Fibroblast of lung (primary cell): ENCODE data around the gene C6orf118. TPM values are rescaled to one million over a fixed set of nuclear protein-coding genes. Genes with fewer than 3 reads are reported as not detected.
A peak's percentile ranks its signal among the peaks of the same experiment; 100 is the strongest.

ENCODE experiments used
- DNase-seq, 2 donors: peaks; one replicate each; pipeline versions ENCODE4 v3.0.0 to v3.0.0-alpha.2; 2010; ENCODE audit warnings: low read depth in 2 of 2
- H2AFZ ChIP-seq: 2 replicates; pipeline ENCODE4 v1.5.1; 2012; ENCODE audit warnings: low read length, control low read depth, inconsistent platforms
- H3K27ac ChIP-seq: 2 replicates; pipeline ENCODE4 v1.5.1; 2011; ENCODE audit warnings: low read length, control low read depth; ENCODE audit not compliant: insufficient read depth
- H3K27me3 ChIP-seq: 2 replicates; pipeline ENCODE4 v1.5.1; 2011; ENCODE audit warnings: mild to moderate bottlenecking, low read length; ENCODE audit not compliant: control insufficient read depth, insufficient read depth
- H3K36me3 ChIP-seq: 2 replicates; pipeline ENCODE4 v1.5.1; 2011; ENCODE audit warnings: low read length; ENCODE audit not compliant: control insufficient read depth, insufficient read depth
- H3K4me1 ChIP-seq: 2 replicates; pipeline ENCODE4 v1.5.1; 2011; ENCODE audit warnings: low read length; ENCODE audit not compliant: control insufficient read depth, insufficient read depth; ENCODE audit errors: extremely low read depth
- H3K4me2 ChIP-seq: 2 replicates; pipeline ENCODE4 v1.5.1; 2011; ENCODE audit warnings: low read length, control low read depth; ENCODE audit not compliant: insufficient read depth; ENCODE audit errors: extremely low read depth
- H3K4me3 ChIP-seq, 4 experiments: fragments of 200-600 bp in 1 of 4; sonication (generic) in 1 of 4; replicated peaks in 1 of 4; 2 replicates each; pipeline ENCODE4 v1.5.1; 2011 to 2016; ENCODE audit warnings: low read length in 4 of 4, low read depth in 3 of 4, mild to moderate bottlenecking in 3 of 4, control low read depth in 2 of 4, inconsistent platforms in 1 of 4, mixed read lengths in 1 of 4; ENCODE audit not compliant: insufficient read depth in 1 of 4; ENCODE audit errors: control extremely low read depth in 1 of 4
- H3K79me2 ChIP-seq: 2 replicates; pipeline ENCODE4 v1.5.1; 2012; ENCODE audit warnings: mild to moderate bottlenecking, low read length, inconsistent platforms; ENCODE audit not compliant: control insufficient read depth, insufficient read depth
- H3K9ac ChIP-seq: 2 replicates; pipeline ENCODE4 v1.5.1; 2011; ENCODE audit warnings: mild to moderate bottlenecking, low read length, control low read depth; ENCODE audit not compliant: insufficient read depth
- H3K9me3 ChIP-seq: 2 replicates; pipeline ENCODE4 v1.5.1; 2012; ENCODE audit warnings: low read depth, low read length; ENCODE audit not compliant: control insufficient read depth, insufficient read depth
- H4K20me1 ChIP-seq: 2 replicates; pipeline ENCODE4 v1.5.1; 2011; ENCODE audit warnings: low read length; ENCODE audit not compliant: control insufficient read depth, insufficient read depth; ENCODE audit errors: extremely low read depth
- EZH2 ChIP-seq: IDR thresholded peaks from 2 replicates; pipeline ENCODE4 v1.5.1; 2012; ENCODE audit warnings: low read length, control low read depth, mild to moderate bottlenecking; ENCODE audit errors: missing control alignments
- polyA plus RNA-seq, 2 donors: library from polyadenylated mRNA; depleted of rRNA in 1 of 2; stranded (reverse) in 1 of 2; unstranded in 1 of 2; fragments of >200 nt; gene quantifications; 2 replicates each; pipeline ENCODE4 v1.2.1, GENCODE V29; 2011 to 2012; ENCODE audit warnings: missing spikeins in 1 of 2
- total RNA-seq: library from RNA; depleted of rRNA; stranded (reverse); fragments of >200 nt; gene quantifications from 2 replicates; pipeline ENCODE4 v1.2.1, GENCODE V29; 2014
- TF ChIP-seq, protein P1 (sequence below), 2 donors: IDR thresholded peaks in 1 of 2; conservative IDR thresholded peaks in 1 of 2; 1 replicate in 1 of 2; 2 replicates in 1 of 2; pipeline ENCODE4 v1.5.1; 2011 to 2012; ENCODE audit warnings: low read length in 2 of 2, control low read depth in 1 of 2, inconsistent platforms in 1 of 2, low read depth in 1 of 2, mild to moderate bottlenecking in 1 of 2

Gene C6orf118
- total and polyA plus RNA-seq, 2 donors (not counting 1 experiment from before 2014, with no cell fraction given) = not detected

DNA sequence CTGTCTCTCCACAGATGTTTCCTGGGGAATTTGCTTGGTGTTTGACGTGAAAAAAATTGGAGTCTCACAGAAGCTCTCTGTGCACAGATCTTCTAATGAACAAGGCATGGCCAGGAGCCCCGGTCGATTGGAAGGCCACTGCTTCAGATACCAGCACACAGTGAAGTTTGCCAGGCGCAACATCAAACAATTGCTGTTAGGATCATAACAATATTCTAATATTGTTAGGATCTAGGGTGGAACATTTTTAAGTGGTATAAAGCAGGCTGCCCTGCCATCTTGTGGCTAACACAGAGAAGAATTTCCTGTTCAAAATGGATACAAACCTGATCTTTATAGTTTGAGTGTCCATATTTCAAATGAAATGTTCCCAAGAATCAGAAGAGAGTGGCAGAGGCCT lies 64.1 kb downstream of the C6orf118 start:
- Histone ChIP-seq H4K20me1 (no peaks in the 10 kb centered on the region), H3K27ac (no peak overlapping the region), H3K79me2 (no peaks in the 10 kb centered on the region), H3K4me1 (no peaks in the 10 kb centered on the region), H3K4me2 (no peak overlapping the region), H3K9ac (no peak overlapping the region), H3K9me3 (no peaks in the 10 kb centered on the region), H3K36me3 (no peaks in the 10 kb centered on the region), H3K27me3 (no peaks in the 10 kb centered on the region), H2AFZ (no peak overlapping the region), H3K4me3 (no peak overlapping the region)
- DNase-seq = peak in 1 of 2 donors; percentile 27
- TF ChIP-seq EZH2 = no peak
- TF ChIP-seq, protein P1, sequence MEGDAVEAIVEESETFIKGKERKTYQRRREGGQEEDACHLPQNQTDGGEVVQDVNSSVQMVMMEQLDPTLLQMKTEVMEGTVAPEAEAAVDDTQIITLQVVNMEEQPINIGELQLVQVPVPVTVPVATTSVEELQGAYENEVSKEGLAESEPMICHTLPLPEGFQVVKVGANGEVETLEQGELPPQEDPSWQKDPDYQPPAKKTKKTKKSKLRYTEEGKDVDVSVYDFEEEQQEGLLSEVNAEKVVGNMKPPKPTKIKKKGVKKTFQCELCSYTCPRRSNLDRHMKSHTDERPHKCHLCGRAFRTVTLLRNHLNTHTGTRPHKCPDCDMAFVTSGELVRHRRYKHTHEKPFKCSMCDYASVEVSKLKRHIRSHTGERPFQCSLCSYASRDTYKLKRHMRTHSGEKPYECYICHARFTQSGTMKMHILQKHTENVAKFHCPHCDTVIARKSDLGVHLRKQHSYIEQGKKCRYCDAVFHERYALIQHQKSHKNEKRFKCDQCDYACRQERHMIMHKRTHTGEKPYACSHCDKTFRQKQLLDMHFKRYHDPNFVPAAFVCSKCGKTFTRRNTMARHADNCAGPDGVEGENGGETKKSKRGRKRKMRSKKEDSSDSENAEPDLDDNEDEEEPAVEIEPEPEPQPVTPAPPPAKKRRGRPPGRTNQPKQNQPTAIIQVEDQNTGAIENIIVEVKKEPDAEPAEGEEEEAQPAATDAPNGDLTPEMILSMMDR (conservative IDR thresholded peaks at IDR 0.05 in 1 of 2, IDR thresholded peaks at IDR 0.05 in 1 of 2; ENCODE audit: low read depth in 1 of 2, low read length in 2 of 2) = no peak

DNA sequence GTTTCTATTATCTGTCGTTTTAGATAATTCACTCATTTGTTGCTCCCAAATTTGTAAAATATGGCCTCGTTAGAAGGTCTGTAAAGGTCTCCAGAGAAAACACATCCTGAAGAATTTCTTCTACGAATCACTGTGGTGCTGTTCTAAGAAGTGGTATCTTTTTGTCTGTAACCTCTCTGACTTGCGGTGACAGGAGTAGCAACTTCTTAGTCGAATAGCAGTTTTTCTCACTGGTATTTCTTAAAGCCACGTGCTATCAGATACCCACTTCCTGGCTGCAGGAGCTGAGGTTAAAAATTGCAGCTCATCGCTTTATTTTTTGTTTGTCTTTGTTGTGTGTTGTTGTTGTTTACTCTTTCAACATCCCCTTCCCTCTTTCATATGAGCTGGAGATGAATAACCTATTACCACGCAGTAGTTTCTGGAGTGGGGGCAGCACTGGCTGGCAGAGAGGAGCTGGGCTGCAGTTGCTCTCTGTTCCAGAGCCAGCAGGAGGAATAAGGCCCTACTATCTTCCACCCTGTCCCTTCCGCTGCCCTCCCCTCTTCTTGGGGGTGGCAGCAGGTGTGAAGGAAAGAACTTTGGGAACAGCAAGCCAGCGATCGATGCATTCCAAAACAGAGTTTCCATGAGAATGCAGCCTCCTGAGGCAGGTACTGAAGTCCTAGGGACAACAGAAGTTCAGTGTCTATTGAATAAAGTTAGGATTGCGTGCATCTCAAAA lies 64.7 kb downstream of the C6orf118 start:
- Histone ChIP-seq H3K9ac (no peak overlapping the region), H3K4me2 (no peak overlapping the region), H3K36me3 (no peaks in the 10 kb centered on the region), H3K79me2 (no peaks in the 10 kb centered on the region), H3K4me1 (no peaks in the 10 kb centered on the region), H2AFZ (no peak overlapping the region), H3K27ac (no peak overlapping the region), H3K27me3 (no peaks in the 10 kb centered on the region), H3K9me3 (no peaks in the 10 kb centered on the region), H3K4me3 (no peak overlapping the region), H4K20me1 (no peaks in the 10 kb centered on the region)
- TF ChIP-seq, protein P1 (conservative IDR thresholded peaks at IDR 0.05 in 1 of 2, IDR thresholded peaks at IDR 0.05 in 1 of 2; ENCODE audit: low read depth in 1 of 2, low read length in 2 of 2) = no peak
- TF ChIP-seq EZH2 = no peak
- DNase-seq = no peak

DNA sequence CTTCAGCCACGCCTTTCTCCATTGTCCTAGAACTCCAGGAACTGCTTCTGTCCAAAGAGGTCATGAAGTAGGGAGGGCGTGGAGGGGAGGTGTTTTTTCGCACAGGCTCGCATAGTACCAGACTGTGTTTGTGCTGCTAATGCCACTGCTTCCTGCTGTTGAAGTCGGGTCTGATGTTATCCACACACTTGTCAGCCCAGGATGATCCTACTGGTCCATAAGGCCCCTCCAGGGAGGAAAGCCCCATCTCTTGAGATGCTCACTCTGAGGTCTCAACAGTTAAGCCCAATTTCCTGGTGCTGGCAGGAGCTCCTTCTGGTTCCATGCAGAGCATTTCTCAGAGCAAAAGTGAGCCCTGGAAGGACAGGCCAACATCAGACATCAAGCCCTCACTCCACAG lies 65.6 kb downstream of the C6orf118 start:
- Histone ChIP-seq H4K20me1 (no peaks in the 10 kb centered on the region), H3K36me3 (no peaks in the 10 kb centered on the region), H3K27me3 (no peaks in the 10 kb centered on the region), H3K4me1 (no peaks in the 10 kb centered on the region), H3K27ac (no peak overlapping the region), H2AFZ (no peak overlapping the region), H3K9me3 (no peaks in the 10 kb centered on the region), H3K4me3 (no peak overlapping the region), H3K4me2 (no peak overlapping the region), H3K9ac (no peak overlapping the region), H3K79me2 (no peaks in the 10 kb centered on the region)
- TF ChIP-seq, protein P1 (conservative IDR thresholded peaks at IDR 0.05 in 1 of 2, IDR thresholded peaks at IDR 0.05 in 1 of 2; ENCODE audit: low read depth in 1 of 2, low read length in 2 of 2) = no peak
- TF ChIP-seq EZH2 = no peak
- DNase-seq = no peak
